Cardiac ventricle fibroblast (primary cell): ENCODE data around the gene GPD1. TPM values are rescaled to one million over a fixed set of nuclear protein-coding genes. Genes with fewer than 3 reads are reported as not detected.

ENCODE experiments used
- total RNA-seq: library from RNA; depleted of rRNA; stranded (reverse); fragments of >200 nt; gene quantifications from 2 replicates; pipeline ENCODE4 v1.2.3, GENCODE V29; 2015

Gene GPD1
- total RNA-seq, result 5.9 and 11.3 TPM in 2 replicates

DNA sequence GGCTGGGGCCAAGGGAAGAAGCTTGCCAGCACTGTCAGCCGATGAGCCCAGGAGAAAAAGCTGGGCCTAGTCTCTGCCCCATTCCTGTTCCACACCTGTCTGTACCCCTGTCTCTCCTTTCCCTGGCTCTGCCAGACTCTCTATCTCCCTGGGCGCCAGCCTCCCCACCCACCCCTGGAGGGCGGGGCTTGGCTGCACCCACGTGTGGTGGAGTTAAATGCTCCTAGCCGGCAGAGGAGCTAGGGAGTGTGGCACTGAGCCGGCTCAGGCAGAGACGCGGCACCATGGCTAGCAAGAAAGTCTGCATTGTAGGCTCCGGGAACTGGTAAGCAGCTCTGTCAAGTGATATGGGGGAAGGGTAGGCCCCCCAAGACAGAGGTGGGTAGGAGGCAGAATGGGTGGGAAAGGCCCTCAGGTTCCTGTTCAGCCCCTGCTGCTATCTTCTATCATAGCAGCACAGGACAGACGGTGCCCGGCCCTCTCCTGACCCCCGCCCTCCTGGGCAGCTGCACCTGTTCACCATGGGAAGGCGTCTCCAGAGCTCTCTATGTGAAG, at the start of gene GPD1:
TSS of gene GPD1 (plus strand) at position 242 of the 555 bp plus-strand sequence. CDS start at position 285, 43 bp downstream.

DNA sequence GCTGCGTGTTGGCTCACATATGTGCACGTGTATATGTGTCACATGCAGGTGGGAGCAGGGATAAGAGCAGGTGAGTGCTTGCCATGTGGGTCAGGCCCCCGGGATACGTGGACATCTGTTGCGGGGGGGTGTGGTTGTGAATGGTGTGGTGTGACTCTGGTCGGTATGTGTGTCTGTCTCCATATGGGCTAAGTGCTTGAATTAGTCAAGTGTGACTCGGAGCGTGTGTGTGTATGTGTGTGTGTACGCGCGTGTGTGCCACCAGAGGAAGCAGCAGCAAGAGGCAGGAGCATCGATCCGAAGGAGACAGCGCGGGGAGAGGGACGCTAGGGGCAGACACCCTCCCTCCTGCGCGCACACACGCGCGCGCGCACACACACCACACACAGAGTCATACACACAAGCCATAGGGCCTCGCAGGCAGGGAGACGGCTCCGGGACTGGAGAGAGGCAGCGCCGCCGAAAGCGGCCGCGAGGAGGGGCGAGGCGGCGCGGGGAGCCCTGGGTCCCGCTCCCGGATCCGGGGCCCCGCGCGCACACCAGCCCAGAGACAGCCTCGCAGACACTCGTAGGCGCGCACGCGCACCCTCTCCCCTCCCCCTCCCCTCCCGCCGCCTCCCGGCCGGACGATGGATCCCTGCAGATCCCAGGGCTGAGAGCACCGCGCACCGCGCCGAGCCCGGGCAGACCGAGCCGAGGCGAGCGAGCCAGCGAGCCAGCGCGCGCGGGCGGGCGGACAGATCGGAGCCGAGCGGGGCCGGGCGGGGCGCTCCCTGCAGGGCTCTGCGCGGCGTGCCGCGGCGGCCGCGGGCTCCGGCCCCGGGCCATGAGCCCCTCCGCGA, 46.6 kb upstream of the GPD1 start, which contains the start of gene ASIC1:
TSS of gene ASIC1 (plus strand) at position 597 of the 842 bp plus-strand sequence. CDS start 1,171 bp downstream, outside the sequence.

DNA sequence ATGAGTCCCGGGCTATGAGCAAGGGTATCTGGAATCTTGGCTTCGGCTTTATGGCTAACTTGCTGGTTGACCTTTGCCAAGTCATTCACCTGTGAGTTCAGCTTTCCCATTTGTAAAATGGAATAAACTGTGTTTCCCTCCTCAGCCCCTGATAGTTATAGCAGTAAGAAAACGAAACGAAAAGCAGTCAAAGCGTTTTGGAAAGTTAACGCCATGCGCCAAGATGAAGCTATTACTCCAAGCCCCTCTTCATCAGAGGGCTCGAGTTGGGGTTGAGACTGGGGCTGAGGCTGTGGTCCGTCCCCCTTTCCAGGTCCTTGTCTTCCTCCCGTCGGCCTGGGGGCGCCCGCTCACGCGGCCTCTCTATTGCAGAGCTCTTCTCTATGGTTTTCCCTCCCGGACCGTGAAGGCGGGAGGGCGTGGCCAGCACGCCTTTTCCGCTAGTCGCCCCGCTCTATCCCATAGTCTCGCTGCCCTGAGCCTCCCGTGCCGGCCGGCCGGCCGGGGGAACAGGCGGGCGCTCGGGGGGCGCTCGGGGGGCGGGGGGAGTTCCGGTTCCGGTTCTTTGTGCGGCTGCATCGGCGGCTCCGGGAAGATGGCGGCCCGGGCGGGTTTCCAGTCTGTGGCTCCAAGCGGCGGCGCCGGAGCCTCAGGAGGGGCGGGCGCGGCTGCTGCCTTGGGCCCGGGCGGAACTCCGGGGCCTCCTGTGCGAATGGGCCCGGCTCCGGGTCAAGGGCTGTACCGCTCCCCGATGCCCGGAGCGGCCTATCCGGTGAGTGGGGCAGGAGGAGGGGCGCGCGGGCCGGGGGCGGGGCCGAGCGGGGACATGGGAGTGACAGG, 18.8 kb upstream of the GPD1 start, which contains the start of gene SMARCD1:
TSS of gene SMARCD1 (plus strand) at position 568 of the 840 bp plus-strand sequence. CDS start at position 596, 28 bp downstream.

DNA sequence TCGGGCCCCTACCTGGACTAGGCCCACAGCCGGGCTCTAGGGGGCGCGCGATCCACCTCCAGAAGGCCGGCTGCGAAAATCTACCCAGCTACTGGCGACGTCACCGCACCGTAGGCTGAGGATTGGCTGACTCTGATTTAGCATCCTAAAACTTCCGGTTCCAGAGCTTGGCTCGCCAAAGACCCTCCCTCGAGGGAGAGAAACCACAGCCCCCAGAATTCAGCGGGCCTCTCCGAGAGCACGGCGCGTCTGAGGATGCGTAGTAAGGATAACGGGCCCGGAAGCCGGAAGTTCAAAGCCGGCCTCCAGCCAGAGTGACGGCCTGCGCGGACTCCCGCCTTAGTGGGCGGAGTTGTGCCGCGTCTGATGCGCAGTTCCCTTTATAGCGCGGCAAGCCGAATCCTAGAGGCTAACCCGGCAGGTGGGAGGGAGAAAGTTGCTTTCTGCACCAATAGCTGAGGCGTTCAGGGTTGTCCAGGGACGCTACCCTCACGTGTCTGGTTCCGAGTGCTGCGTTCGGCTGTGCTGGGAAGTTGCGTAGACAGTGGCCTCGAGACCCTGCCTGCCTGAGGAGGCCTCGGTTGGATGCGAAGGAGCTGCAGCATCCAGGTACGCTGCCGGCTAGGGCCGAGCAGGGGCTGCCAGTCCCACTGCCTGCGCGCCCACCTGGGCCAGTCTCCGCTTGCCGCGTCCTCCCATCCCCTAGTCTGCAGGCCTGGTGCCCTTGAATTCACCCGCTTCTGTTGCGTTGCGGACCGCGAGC, 8.1 kb downstream of the GPD1 start, which contains the start of gene COX14:
TSS of gene COX14 (plus strand) at position 544 of the 763 bp plus-strand sequence. CDS start 7,808 bp downstream, outside the sequence.

Other genes starting within 250 kb of the GPD1 start
- 209 and 210 TPM in 2 replicates for gene FAIM2, start 200.1 kb upstream of the GPD1 start, total RNA-seq
- 0.31 TPM in 1 of 2 replicates, not detected in the other for gene AQP2, start 153.3 kb upstream of the GPD1 start, total RNA-seq
- gene AQP5, start 142.1 kb upstream of the GPD1 start, total RNA-seq, result 7.6 and 8.0 TPM in 2 replicates
- 0.37 and 0.73 TPM in 2 replicates for gene AQP6, start 131.1 kb upstream of the GPD1 start, total RNA-seq
- gene RACGAP1, start 78.5 kb upstream of the GPD1 start, total RNA-seq, result 12.0 and 18.6 TPM in 2 replicates
- gene ASIC1, start 46.4 kb upstream of the GPD1 start, total RNA-seq, result 20.7 and 30.7 TPM in 2 replicates
- 25.9 and 39.6 TPM in 2 replicates for gene SMARCD1, start 18.7 kb upstream of the GPD1 start, total RNA-seq
- gene COX14, start 8.2 kb downstream of the GPD1 start, total RNA-seq, result 61.8 and 66.3 TPM in 2 replicates
- 25.8 and 33.5 TPM in 2 replicates for gene CERS5, start 63.4 kb downstream of the GPD1 start, total RNA-seq
- gene LIMA1, start 179.5 kb downstream of the GPD1 start, total RNA-seq, result 77.5 and 86.1 TPM in 2 replicates